Activated T-helper 17 cell treated with anti-CD3 and anti-CD28 coated beads, Interleukin-2, amount 50 U/mL, for 72 hours (primary cell): Measurements from ENCODE around the gene LYPD4. TPM values are rescaled to one million over a fixed set of nuclear protein-coding genes. Genes with fewer than 3 reads are reported as not detected.
"Not testable (repeated sequence)": the region's sequence is repeated elsewhere in the genome, so short reads cannot be mapped to it uniquely, and the experiment has no call there.

Source experiments
- ATAC-seq: fragments of 150-1000 bp; cut with Tn5 transposase; replicated peaks from 2 replicates; pipeline ENCODE4 v1.10.0; 2021; ENCODE audit warnings: mild to moderate bottlenecking, moderate library complexity
- H3K27ac Mint-ChIP-seq: one replicate; pipeline ENCODE4 v1.8.0; 2022; ENCODE audit warnings: mixed read lengths
- H3K27me3 Mint-ChIP-seq: one replicate; pipeline ENCODE4 v1.8.0; 2022; ENCODE audit warnings: mixed read lengths
- H3K36me3 Mint-ChIP-seq: one replicate; pipeline ENCODE4 v1.8.0; 2022; ENCODE audit warnings: low read depth, mild to moderate bottlenecking, mixed read lengths
- H3K4me1 Mint-ChIP-seq: one replicate; pipeline ENCODE4 v1.8.0; 2022; ENCODE audit warnings: mixed read lengths
- H3K4me3 Mint-ChIP-seq: one replicate; pipeline ENCODE4 v1.8.0; 2022; ENCODE audit warnings: mild to moderate bottlenecking, mixed read lengths
- H3K9me3 Mint-ChIP-seq: one replicate; pipeline ENCODE4 v1.8.0; 2022; ENCODE audit warnings: mixed read lengths
- total RNA-seq, 2 donors: library from RNA; stranded (reverse); gene quantifications; one replicate each; pipeline ENCODE4 v1.2.3, GENCODE V29; 2022

LYPD4 gene
- total RNA-seq, 2 donors from 2014 or later: not detected

GRCh38 chr19:41879670-41880328, 35.3 kb upstream of the LYPD4 start:
- Mint-ChIP-seq H3K27me3 (no peaks in the 10 kb centered on the region), H3K9me3 (no peaks in the 10 kb centered on the region), H3K27ac (peak overlapping the region; percentile 29), H3K4me1 (peaks cover 20% of the 10 kb centered on the region), H3K4me3 (no peak overlapping the region), H3K36me3 (peaks cover 24% of the 10 kb centered on the region)
- no peak for ATAC-seq

GRCh38 chr19:41879080-41879479, 34.6 kb upstream of the LYPD4 start:
- peak overlapping the region; percentile 29 for H3K27ac Mint-ChIP-seq

GRCh38 chr19:41877916-41878905, 33.7 kb upstream of the LYPD4 start:
- H3K27me3 Mint-ChIP-seq: no peaks in the 10 kb centered on the region
- peak overlapping the region; percentile 29 for H3K27ac Mint-ChIP-seq
- H3K36me3 Mint-ChIP-seq: peaks cover 11% of the 10 kb centered on the region
- H3K9me3 Mint-ChIP-seq: no peaks in the 10 kb centered on the region
- no peak overlapping the region for H3K4me3 Mint-ChIP-seq
- no peak for ATAC-seq
- peaks cover 23% of the 10 kb centered on the region for H3K4me1 Mint-ChIP-seq

More at GRCh38 chr19:41879080-41879479, 34.6 kb upstream of the LYPD4 start:
- Mint-ChIP-seq H3K27me3 (no peaks in the 10 kb centered on the region), H3K36me3 (peaks cover 17% of the 10 kb centered on the region), H3K4me1 (peaks cover 20% of the 10 kb centered on the region), H3K9me3 (no peaks in the 10 kb centered on the region), H3K4me3 (no peak overlapping the region)
- no peak for ATAC-seq

GRCh38 chr19:41876847-41877832, 32.7 kb upstream of the LYPD4 start, which contains the start of gene CD79A:
Gene CD79A, plus strand, starts transcription at chr19:41877279. Its CDS starts 26 bp downstream, at chr19:41877305.
- no peaks in the 10 kb centered on the region for H3K27me3 Mint-ChIP-seq
- peaks cover 20% of the 10 kb centered on the region for H3K4me1 Mint-ChIP-seq
- no peaks in the 10 kb centered on the region for H3K9me3 Mint-ChIP-seq
- H3K27ac Mint-ChIP-seq: peak within 1 kb of the TSS; percentile 83
- ATAC-seq: no peak
- peak within 1 kb of the TSS; percentile 65 for H3K4me3 Mint-ChIP-seq
- H3K36me3 Mint-ChIP-seq: peaks cover 14% of the 10 kb centered on the region

- Mint-ChIP-seq H3K4me3 (peak overlapping the region; percentile 65), H3K27ac (peak overlapping the region; percentile 83), H3K4me1 (peaks cover 29% of the 10 kb centered on the region), H3K36me3 (peaks cover 24% of the 10 kb centered on the region)
- ATAC-seq, H3K27me3 Mint-ChIP-seq, H3K9me3 Mint-ChIP-seq: not testable (repeated sequence)
These were observed 31.5 kb upstream of the LYPD4 start for GRCh38 chr19:41875973-41876372.

GRCh38 chr19:41872775-41873647, 28.5 kb upstream of the LYPD4 start:
- no peak for ATAC-seq
- Mint-ChIP-seq H3K27ac (peak overlapping the region; percentile 63), H3K9me3 (no peaks in the 10 kb centered on the region), H3K27me3 (no peaks in the 10 kb centered on the region), H3K4me3 (peak overlapping the region; percentile 84), H3K4me1 (peaks cover 43% of the 10 kb centered on the region), H3K36me3 (peaks cover 53% of the 10 kb centered on the region)

DNA sequence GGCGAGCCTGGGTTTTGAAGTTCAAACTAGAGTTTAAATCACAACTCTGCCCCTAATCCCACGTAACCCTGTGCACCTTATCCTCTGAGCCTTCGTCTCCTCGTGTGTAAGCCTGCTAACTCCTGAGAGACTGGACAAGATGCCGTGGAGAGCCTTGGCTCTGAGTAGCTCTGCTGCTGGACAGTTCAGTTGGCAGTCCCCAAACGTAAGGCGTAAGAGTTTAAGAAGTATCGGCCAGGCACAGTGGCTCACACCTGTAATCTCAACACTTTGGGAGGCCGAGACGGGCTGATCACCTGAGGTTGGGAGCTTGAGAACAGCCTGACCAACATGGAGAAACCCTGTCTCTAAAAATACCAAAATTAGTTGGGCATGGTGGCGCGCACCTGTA, 27.9 kb upstream of the LYPD4 start:
- Mint-ChIP-seq H3K27me3 (no peaks in the 10 kb centered on the region), H3K36me3 (peaks cover 60% of the 10 kb centered on the region), H3K9me3 (no peaks in the 10 kb centered on the region), H3K4me1 (peaks cover 45% of the 10 kb centered on the region), H3K27ac (no peak overlapping the region), H3K4me3 (peak overlapping the region; percentile 84)
- ATAC-seq: no peak

DNA sequence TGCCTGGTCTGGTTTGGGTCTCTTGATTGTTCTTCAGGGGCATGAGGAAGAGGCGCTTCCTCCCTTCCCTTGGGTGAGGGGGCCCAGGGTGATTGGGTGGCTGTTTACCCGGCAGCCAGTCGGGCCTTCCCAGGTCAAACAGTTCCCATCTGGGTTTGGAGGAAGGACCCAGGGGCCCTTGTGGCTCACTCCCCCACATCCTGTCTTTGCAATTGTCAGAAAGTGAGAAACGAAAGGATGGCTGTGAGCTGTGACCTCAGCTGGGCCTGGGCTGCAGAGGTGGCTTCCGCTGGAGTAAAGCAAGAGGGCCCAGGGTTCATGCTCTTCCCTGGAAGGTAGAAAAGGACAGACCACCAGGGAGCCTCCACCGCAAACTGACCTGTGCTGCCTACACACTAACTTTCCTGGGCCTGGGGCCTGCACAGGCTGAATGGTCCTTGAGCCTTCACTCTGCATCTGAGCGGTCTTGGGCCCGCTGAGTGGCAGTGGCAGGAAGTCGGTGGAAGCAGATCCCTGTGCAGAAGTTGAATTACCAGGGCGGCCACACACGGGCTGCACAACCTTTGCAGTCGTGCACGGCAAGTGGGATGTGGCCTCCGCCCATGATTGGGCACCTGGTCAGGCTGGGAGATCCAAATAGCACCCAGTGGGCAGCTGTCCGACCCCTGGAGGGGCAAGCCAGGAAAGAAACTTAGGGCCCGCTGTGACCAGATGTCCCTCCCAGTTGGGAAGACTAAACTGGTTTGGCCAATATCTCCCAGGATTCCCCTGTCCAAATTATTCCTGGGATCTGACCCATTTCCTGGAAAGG, 27.3 kb upstream of the LYPD4 start:
- Mint-ChIP-seq H3K27me3 (no peaks in the 10 kb centered on the region), H3K4me1 (peaks cover 43% of the 10 kb centered on the region), H3K36me3 (peaks cover 66% of the 10 kb centered on the region), H3K9me3 (no peaks in the 10 kb centered on the region), H3K27ac (peak overlapping the region; percentile 98), H3K4me3 (peak overlapping the region; percentile 84)
- peak; percentile 84 for ATAC-seq

- peak; percentile 54 for ATAC-seq
- Mint-ChIP-seq H3K27ac (peak overlapping the region; percentile 98), H3K27me3 (no peaks in the 10 kb centered on the region), H3K4me3 (peak overlapping the region; percentile 84), H3K36me3 (peaks cover 79% of the 10 kb centered on the region), H3K4me1 (peaks cover 42% of the 10 kb centered on the region), H3K9me3 (no peaks in the 10 kb centered on the region)
These were observed 26.0 kb upstream of the LYPD4 start for GRCh38 chr19:41870401-41870873.

GRCh38 chr19:41869374-41869955, 25.0 kb upstream of the LYPD4 start:
- no peak for ATAC-seq
- Mint-ChIP-seq H3K4me3 (peak overlapping the region; percentile 84), H3K9me3 (no peaks in the 10 kb centered on the region), H3K4me1 (peaks cover 41% of the 10 kb centered on the region), H3K36me3 (peaks cover 89% of the 10 kb centered on the region), H3K27me3 (no peaks in the 10 kb centered on the region), H3K27ac (peak overlapping the region; percentile 98)

DNA sequence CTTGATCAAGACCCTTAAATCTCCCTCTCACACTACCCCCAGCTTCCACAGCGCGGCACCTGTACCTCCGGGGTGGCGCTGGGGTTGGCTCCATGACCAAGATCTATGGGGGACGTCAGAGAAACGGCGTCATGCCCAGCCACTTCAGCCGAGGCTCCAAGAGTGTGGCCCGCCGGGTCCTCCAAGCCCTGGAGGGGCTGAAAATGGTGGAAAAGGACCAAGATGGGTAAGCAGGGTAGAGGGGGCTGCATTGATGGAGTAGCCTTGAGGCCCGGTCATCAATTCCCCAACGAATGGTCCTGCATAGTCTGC, 24.5 kb upstream of the LYPD4 start:
- no peaks in the 10 kb centered on the region for H3K9me3 Mint-ChIP-seq
- H3K27me3 Mint-ChIP-seq: no peaks in the 10 kb centered on the region
- no peak for ATAC-seq
- H3K4me3 Mint-ChIP-seq: peak overlapping the region; percentile 84
- peaks cover 94% of the 10 kb centered on the region for H3K36me3 Mint-ChIP-seq
- no peak overlapping the region for H3K27ac Mint-ChIP-seq
- H3K4me1 Mint-ChIP-seq: peaks cover 46% of the 10 kb centered on the region
